HCT116 (cell line): Measurements from ENCODE around the gene NUB1. TPM values are rescaled to one million over a fixed set of nuclear protein-coding genes. Genes with fewer than 3 reads are reported as not detected.

Experiments used
- ATAC-seq: fragments of 200-7000 bp; cut with Tn5 transposase; 2 replicates; pipeline ENCODE4 v1.9.1; 2020; ENCODE audit warnings: mild to moderate bottlenecking, moderate library complexity
- BruUV-seq: library from RNA; stranded (reverse); fragments of 400-500 nt; replicated peaks from 2 replicates; lab custom pipeline; 2021; lab: Mats Ljungman, UMichigan
- CTCF ChIA-PET: fragments of 300-600 bp; sonication (Branson Sonifier 250); formaldehyde crosslinking; loops from one replicate; lab custom pipeline; 2021; ENCODE audit warnings: antibody characterized with exemption; lab: Charles Lee
- POLR2A ChIA-PET: fragments of 300-600, 350-600 bp; sonication (Branson Sonifier 250); formaldehyde crosslinking; loops from one replicate; lab custom pipeline; 2021; ENCODE audit warnings: antibody characterized with exemption; lab: Charles Lee
- RAD21 ChIA-PET, 2 experiments: fragments of 300-600 bp; sonication (Branson Sonifier 250); formaldehyde crosslinking; loops; one replicate each; lab custom pipeline; 2023; ENCODE audit warnings: low total read pairs in 2 of 2; ENCODE audit not compliant: uncharacterized antibody in 2 of 2, unreplicated experiment in 2 of 2, low non-redundant PET in 1 of 2; lab: Charles Lee
- DNase-seq: peaks from one replicate; pipeline ENCODE4 v3.0.0-alpha.2; 2010; ENCODE audit warnings: low read depth, low spot score
- H2AFZ ChIP-seq: fragments of 200-600 bp; shearing (Covaris generic), sonication (generic); 2 replicates; pipeline ENCODE4 v1.6.1; 2017; ENCODE audit warnings: low read depth, mixed run types, mixed read lengths, antibody characterized with exemption, low read length; ENCODE audit not compliant: poor library complexity, severe bottlenecking
- H3K27ac ChIP-seq: 2 replicates; pipeline ENCODE4 v1.5.1; 2012; ENCODE audit warnings: low read depth, low read length
- H3K27me3 ChIP-seq: fragments of 200-600 bp; sonication (generic); 2 replicates; pipeline ENCODE4 v1.6.1; 2016; ENCODE audit warnings: mixed run types, low read length, mixed read lengths; ENCODE audit not compliant: insufficient read depth
- H3K36me3 ChIP-seq, 2 experiments: fragments of 200-500 bp in 1 of 2; fragments of 200-600 bp in 1 of 2; sonication (Bioruptor generic) in 1 of 2; sonication (generic) in 1 of 2; 2 replicates each; pipeline versions ENCODE4 v1.5.1 to v1.6.1; 2014 to 2016; ENCODE audit warnings: low read length in 2 of 2, inconsistent platforms in 1 of 2, mixed read lengths in 1 of 2, mixed run types in 1 of 2; ENCODE audit not compliant: insufficient read depth in 2 of 2, control insufficient read depth in 1 of 2
- H3K4me1 ChIP-seq, 2 experiments: fragments of 200-600 bp in 1 of 2; sonication (generic) in 1 of 2; 2 replicates each; pipeline versions ENCODE4 v1.5.1 to v1.6.1; 2012 to 2017; ENCODE audit warnings: low read length in 2 of 2, inconsistent platforms in 1 of 2, mild to moderate bottlenecking in 1 of 2, mixed read lengths in 1 of 2, mixed run types in 1 of 2, moderate library complexity in 1 of 2; ENCODE audit not compliant: insufficient read depth in 2 of 2, control insufficient read depth in 1 of 2
- H3K4me2 ChIP-seq: fragments of 200-600 bp; sonication (generic); 2 replicates; pipeline ENCODE4 v1.6.1; 2017; ENCODE audit warnings: mixed run types, low read length, mixed read lengths
- H3K4me3 ChIP-seq, 2 experiments: fragments of 200-600 bp in 1 of 2; sonication (generic) in 1 of 2; replicated peaks in 1 of 2; 2 replicates each; pipeline ENCODE4 v1.5.1; 2011 to 2016; ENCODE audit warnings: low read length in 2 of 2, control low read depth in 1 of 2, low read depth in 1 of 2, mild to moderate bottlenecking in 1 of 2, mixed read lengths in 1 of 2, mixed run types in 1 of 2
- H3K79me2 ChIP-seq: fragments of 200-600 bp; sonication (generic); 2 replicates; pipeline ENCODE4 v1.6.1; 2017; ENCODE audit warnings: mild to moderate bottlenecking, mixed run types, low read length, moderate library complexity, mixed read lengths; ENCODE audit not compliant: insufficient read depth
- H3K9ac ChIP-seq: fragments of 200-600 bp; sonication (generic); 2 replicates; pipeline ENCODE4 v1.6.1; 2016; ENCODE audit warnings: low read length, mixed read lengths
- H3K9me2 ChIP-seq: fragments of 200-600 bp; sonication (generic), shearing (Covaris generic); 2 replicates; pipeline ENCODE4 v1.6.1; 2017; ENCODE audit warnings: mixed run types, mild to moderate bottlenecking, moderate library complexity; ENCODE audit not compliant: insufficient read depth
- H3K9me3 ChIP-seq, 2 experiments: fragments of 200-500 bp in 1 of 2; fragments of 200-600 bp in 1 of 2; sonication (Bioruptor generic) in 1 of 2; sonication (generic) in 1 of 2; 2 replicates each; pipeline ENCODE4 v1.6.1; 2014 to 2017; ENCODE audit warnings: low read length in 2 of 2, mixed read lengths in 2 of 2, inconsistent platforms in 1 of 2, low read depth in 1 of 2, mild to moderate bottlenecking in 1 of 2, mixed run types in 1 of 2, moderate library complexity in 1 of 2; ENCODE audit not compliant: control insufficient read depth in 1 of 2, insufficient read depth in 1 of 2
- H4K20me1 ChIP-seq: fragments of 200-600 bp; sonication (generic), shearing (Covaris generic); 2 replicates; pipeline ENCODE4 v1.6.1; 2017; ENCODE audit warnings: mixed run types, mild to moderate bottlenecking, moderate library complexity; ENCODE audit not compliant: insufficient read depth
- CBX3 ChIP-seq: IDR thresholded peaks from 2 replicates; pipeline ENCODE4 v1.6.1; 2012; ENCODE audit warnings: low read depth
- CTCF ChIP-seq, 3 experiments: fragments of 200-600 bp in 1 of 3; sonication (generic) in 1 of 3; IDR thresholded peaks in 2 of 3; conservative IDR thresholded peaks in 1 of 3; 2 replicates each; pipeline ENCODE4 v1.5.1; 2012 to 2017; ENCODE audit warnings: low read depth in 2 of 3, low read length in 2 of 3, antibody characterized with exemption in 1 of 3, borderline replicate concordance in 1 of 3, control low read depth in 1 of 3, mild to moderate bottlenecking in 1 of 3, mixed read lengths in 1 of 3, mixed run types in 1 of 3, moderate library complexity in 1 of 3; ENCODE audit not compliant: insufficient read depth in 1 of 3
- ELF1 ChIP-seq: IDR thresholded peaks from 2 replicates; pipeline ENCODE4 v1.6.1; 2012; ENCODE audit warnings: low read depth, borderline replicate concordance
- EZH2 ChIP-seq: fragments of 200-600 bp; sonication (generic); IDR thresholded peaks from 2 replicates; pipeline ENCODE4 v1.6.1; 2017; ENCODE audit warnings: antibody characterized with exemption, mixed run types
- EZH2phosphoT487 ChIP-seq: fragments of 200-600 bp; IDR thresholded peaks from 2 replicates; pipeline ENCODE4 v1.6.1; 2018; ENCODE audit warnings: antibody characterized with exemption, borderline replicate concordance
- JUND ChIP-seq: IDR thresholded peaks from 2 replicates; pipeline ENCODE4 v1.6.1; 2012
- POLR2AphosphoS5 ChIP-seq: IDR thresholded peaks from 2 replicates; pipeline ENCODE4 v1.6.1; 2011; ENCODE audit warnings: mild to moderate bottlenecking, low read depth, low read length, moderate library complexity
- RAD21 ChIP-seq: IDR thresholded peaks from 2 replicates; pipeline ENCODE4 v1.6.1; 2012; ENCODE audit warnings: low read depth, mild to moderate bottlenecking
- REST ChIP-seq: IDR thresholded peaks from 2 replicates; pipeline ENCODE4 v1.6.1; 2012; ENCODE audit warnings: low read depth
- SP1 ChIP-seq: IDR thresholded peaks from 2 replicates; pipeline ENCODE4 v1.6.1; 2012; ENCODE audit warnings: low read depth
- TCF7L2 ChIP-seq: IDR thresholded peaks from 2 replicates; pipeline ENCODE4 v1.7.0; 2011; ENCODE audit warnings: borderline replicate concordance, inconsistent platforms; ENCODE audit not compliant: insufficient read depth, insufficient read length; ENCODE audit errors: extremely low read depth
- ZNF274 ChIP-seq: fragments of 200-500 bp; sonication (Bioruptor generic); IDR thresholded peaks from 2 replicates; pipeline ENCODE4 v1.6.1; 2014; ENCODE audit warnings: mild to moderate bottlenecking, low read depth, low read length, inconsistent platforms
- intact Hi-C: fragments of 100-400 bp; cut with micrococcal nuclease; formaldehyde crosslinking; loops from 2 replicates; pipeline ENCODE4 v1.10.0; 2022
- total RNA-seq: library from RNA; stranded (reverse); gene quantifications from one replicate; pipeline ENCODE4 v1.2.1, GENCODE V29; 2021; ENCODE audit not compliant: unreplicated experiment
- TF ChIP-seq, protein P1 (sequence below): IDR thresholded peaks from 2 replicates; pipeline ENCODE4 v1.6.1; 2012

Gene NUB1
- total RNA-seq, 1 experiment from 2014 or later, result 44.0 TPM

GRCh38 chr7:151405588-151405987 is 64.0 kb downstream of the NUB1 start:
- RAD21 ChIA-PET, result no interaction called here
- no peaks in the 10 kb centered on the region for H3K27me3 ChIP-seq
- POLR2A ChIA-PET, result no interaction called here

DNA sequence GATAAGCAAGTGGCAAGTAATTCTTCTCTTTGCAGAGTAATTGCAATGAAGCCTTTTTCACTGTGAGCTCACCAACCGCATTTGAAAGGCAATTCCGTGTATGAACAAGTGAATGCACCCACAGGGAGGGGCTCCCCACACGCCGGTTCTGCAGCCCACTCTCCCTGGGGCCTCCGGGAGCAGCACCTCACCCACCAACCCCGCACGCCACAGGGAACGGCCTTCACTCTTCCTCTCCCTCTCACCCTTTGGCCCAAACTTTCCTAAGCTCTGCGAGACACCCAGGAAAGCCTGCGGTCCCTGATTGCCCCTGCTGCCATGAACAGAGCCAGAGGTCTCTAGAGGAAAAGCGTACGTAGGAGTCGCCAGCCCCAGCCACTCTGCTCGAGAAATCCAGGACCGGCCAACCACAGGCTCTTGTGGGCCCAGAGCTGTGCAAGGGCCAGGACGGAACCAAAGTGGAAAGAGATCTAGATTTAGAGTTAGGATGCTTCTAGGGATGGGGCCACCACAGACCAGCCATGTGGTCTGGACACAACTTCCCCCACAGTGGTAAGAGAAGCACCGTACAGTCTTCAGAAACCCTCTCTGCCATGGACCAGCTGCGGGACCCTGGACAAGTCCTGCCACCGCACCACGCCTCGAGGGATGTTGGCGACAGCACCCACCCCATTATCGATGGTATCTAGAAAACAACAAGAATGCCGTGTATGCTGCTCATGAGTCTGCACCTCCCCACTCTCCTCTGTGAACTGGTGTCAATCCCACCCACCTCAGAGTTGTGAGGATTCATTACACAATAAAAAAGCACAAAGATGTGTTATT is 64.7 kb downstream of the NUB1 start:
- Histone ChIP-seq H2AFZ (no peak overlapping the region), H3K4me3 (no peak overlapping the region), H3K9ac (no peak overlapping the region), H3K27ac (no peak overlapping the region), H3K36me3 (no peaks in the 10 kb centered on the region), H3K9me2 (no peaks in the 10 kb centered on the region), H3K4me2 (no peak overlapping the region), H4K20me1 (no peaks in the 10 kb centered on the region), H3K79me2 (no peaks in the 10 kb centered on the region), H3K27me3 (no peaks in the 10 kb centered on the region), H3K4me1 (peaks cover 29 to 38% of the 10 kb centered on the region in 2 experiments), H3K9me3 (no peaks in the 10 kb centered on the region)
- no peak for ATAC-seq
- no peak for DNase-seq
- no TSS peak for BruUV-seq
- CTCF ChIA-PET, result no interaction called here
- intact Hi-C loops, result no loop called here
- POLR2A ChIA-PET, result no interaction called here
- RAD21 ChIA-PET, result no interaction called here
- no peak for TF ChIP-seq TCF7L2
- no peak for TF ChIP-seq CTCF (IDR thresholded peaks at IDR 0.05 in 2 of 3, conservative IDR thresholded peaks at IDR 0.05 in 1 of 3; ENCODE audit: borderline replicate concordance in 1 of 3, insufficient read depth in 1 of 3, low read depth in 2 of 3, low read length in 2 of 3)
- TF ChIP-seq ZNF274, result no peak
- TF ChIP-seq SP1, result no peak
- no peak for TF ChIP-seq POLR2AphosphoS5
- TF ChIP-seq REST, result no peak
- no peak for TF ChIP-seq JUND
- no peak for TF ChIP-seq EZH2phosphoT487
- no peak for TF ChIP-seq RAD21
- no peak for TF ChIP-seq CBX3
- TF ChIP-seq, protein P1, sequence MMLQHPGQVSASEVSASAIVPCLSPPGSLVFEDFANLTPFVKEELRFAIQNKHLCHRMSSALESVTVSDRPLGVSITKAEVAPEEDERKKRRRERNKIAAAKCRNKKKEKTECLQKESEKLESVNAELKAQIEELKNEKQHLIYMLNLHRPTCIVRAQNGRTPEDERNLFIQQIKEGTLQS, result no peak
- no peak for TF ChIP-seq EZH2

More at GRCh38 chr7:151405588-151405987, 64.0 kb downstream of the NUB1 start:
- Histone ChIP-seq H3K79me2 (no peaks in the 10 kb centered on the region), H3K4me1 (peaks cover 29 to 38% of the 10 kb centered on the region in 2 experiments), H4K20me1 (no peaks in the 10 kb centered on the region), H3K9me2 (no peaks in the 10 kb centered on the region), H3K9ac (no peak overlapping the region), H3K9me3 (no peaks in the 10 kb centered on the region), H2AFZ (no peak overlapping the region), H3K4me2 (no peak overlapping the region), H3K27ac (no peak overlapping the region), H3K36me3 (no peaks in the 10 kb centered on the region), H3K4me3 (no peak overlapping the region)
- CTCF ChIA-PET, result no interaction called here
- DNase-seq (no peak), ATAC-seq (no peak)
- TF ChIP-seq ELF1 (no peak), TCF7L2 (no peak)
- no TSS peak for BruUV-seq
- intact Hi-C loops, result no loop called here
